ENCODE results near the gene TPPP2. TPM values are rescaled to one million over a fixed set of nuclear protein-coding genes. Genes with fewer than 3 reads are reported as not detected.

The TPPP2 gene
- total RNA-seq, 1 experiment from 2014 or later = not detected

DNA sequence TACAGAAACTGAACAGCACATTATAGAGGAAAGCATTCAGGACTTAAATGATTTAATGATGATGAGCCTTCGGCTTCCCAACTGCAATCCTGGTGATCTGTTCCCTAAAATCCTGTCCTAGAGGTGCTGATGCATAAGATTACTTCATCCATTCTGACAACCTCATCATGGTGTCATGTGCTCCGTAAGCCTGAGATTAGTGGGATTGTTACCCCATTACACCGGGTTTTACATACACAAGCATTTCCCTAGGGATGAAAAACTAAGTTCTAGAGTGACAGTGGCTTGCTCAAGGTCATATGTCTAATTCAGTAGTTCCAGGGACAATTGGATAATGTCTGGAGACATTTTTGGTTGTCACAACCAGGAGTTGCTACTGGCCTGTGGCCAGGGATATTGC, 7.1 kb downstream of the TPPP2 start:
- H3K27ac ChIP-seq (ENCODE audit: low read depth, low read length, poor library complexity, severe bottlenecking) = no peak overlapping the region
- intact Hi-C loops (cut with micrococcal nuclease; ENCODE audit: unreplicated experiment) = loop anchor here (10.0 kb wide), 1 partner anchor 342 kb away; no protein-coding TSS in a partner anchor
- H3K4me3 ChIP-seq (ENCODE audit: low read depth, low read length, poor library complexity, severe bottlenecking) = no peak overlapping the region
- no TSS peak for BruUV-seq (replicated peaks)
- TF ChIP-seq EZH2 (IDR thresholded peaks at IDR 0.05; ENCODE audit: borderline replicate concordance, low read depth, low read length, poor library complexity, severe bottlenecking) = no peak
- TF ChIP-seq, protein P1, sequence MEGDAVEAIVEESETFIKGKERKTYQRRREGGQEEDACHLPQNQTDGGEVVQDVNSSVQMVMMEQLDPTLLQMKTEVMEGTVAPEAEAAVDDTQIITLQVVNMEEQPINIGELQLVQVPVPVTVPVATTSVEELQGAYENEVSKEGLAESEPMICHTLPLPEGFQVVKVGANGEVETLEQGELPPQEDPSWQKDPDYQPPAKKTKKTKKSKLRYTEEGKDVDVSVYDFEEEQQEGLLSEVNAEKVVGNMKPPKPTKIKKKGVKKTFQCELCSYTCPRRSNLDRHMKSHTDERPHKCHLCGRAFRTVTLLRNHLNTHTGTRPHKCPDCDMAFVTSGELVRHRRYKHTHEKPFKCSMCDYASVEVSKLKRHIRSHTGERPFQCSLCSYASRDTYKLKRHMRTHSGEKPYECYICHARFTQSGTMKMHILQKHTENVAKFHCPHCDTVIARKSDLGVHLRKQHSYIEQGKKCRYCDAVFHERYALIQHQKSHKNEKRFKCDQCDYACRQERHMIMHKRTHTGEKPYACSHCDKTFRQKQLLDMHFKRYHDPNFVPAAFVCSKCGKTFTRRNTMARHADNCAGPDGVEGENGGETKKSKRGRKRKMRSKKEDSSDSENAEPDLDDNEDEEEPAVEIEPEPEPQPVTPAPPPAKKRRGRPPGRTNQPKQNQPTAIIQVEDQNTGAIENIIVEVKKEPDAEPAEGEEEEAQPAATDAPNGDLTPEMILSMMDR (conservative IDR thresholded peaks at IDR 0.05; ENCODE audit: low read depth, low read length) = no peak
- no peaks in the 10 kb centered on the region for H3K27me3 ChIP-seq (replicated peaks; ENCODE audit: insufficient read depth, low read depth, low read length, poor library complexity)
- no peaks in the 10 kb centered on the region for H3K9me3 ChIP-seq (ENCODE audit: low read depth, low read length, poor library complexity, severe bottlenecking)
- ChIA-PET POLR2A (ENCODE audit: low non-redundant PET) (no interaction called here), CTCF (interaction anchor here (1.0 kb wide), 1 partner anchor 23 kb away, joined by 3 read pairs; no protein-coding TSS in a partner anchor)
- H3K36me3 ChIP-seq (ENCODE audit: insufficient read depth, low read length, poor library complexity, severe bottlenecking) = no peaks in the 10 kb centered on the region
- no peaks in the 10 kb centered on the region for H3K4me1 ChIP-seq (ENCODE audit: insufficient read depth, low read length, poor library complexity, severe bottlenecking)
- DNase-seq (ENCODE audit: low spot score) = no peak

DNA sequence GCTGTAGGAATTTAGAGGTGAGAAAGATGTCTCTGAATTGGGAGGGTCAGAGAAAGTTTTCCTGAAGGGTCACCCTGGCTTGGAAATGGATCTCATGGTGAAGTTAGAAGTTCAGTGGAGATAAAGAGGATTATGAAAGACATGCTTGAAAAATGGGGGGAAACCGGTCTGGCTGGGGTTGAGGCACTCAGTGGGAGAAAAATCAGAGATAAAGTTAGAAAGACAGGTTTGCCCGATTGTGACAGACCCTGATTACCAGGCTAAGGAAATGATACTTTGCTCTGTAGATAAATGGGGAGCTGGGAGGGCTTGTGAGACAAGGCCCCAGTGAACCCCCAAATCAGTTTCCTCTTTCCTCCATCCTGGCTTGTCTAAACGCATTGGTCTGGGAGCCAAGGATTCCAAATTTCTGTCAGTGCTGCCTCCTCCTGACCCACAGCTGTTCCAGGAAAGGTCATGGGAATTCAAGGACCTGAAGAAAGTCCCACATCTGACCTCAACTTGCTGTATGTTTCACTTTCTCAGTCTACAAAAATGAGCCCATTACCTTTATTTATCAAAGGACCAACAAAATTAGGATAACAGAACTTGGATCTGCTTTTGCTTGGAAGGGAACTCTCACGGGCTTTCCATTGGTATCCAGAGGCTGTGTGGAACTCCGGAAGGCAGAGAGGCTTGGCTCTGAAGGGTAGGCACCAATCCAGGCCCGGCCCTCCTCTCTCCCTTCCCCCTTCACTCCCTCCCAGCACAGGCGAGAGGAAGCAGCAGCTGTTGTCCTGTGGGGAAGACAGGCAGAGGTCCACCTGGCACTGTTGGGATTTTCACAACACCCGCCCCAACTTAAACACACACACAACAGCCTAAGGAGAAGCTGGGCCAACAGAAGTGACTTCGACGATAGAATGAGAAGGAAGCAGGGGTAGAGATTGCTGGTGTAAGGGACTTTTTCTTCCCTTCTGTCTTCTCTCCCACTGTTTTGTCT, 8.7 kb downstream of the TPPP2 start:
- no peak for DNase-seq (ENCODE audit: low spot score)
- Histone ChIP-seq H3K27me3 (replicated peaks; ENCODE audit: insufficient read depth, low read depth, low read length, poor library complexity) (no peaks in the 10 kb centered on the region), H3K36me3 (ENCODE audit: insufficient read depth, low read length, poor library complexity, severe bottlenecking) (no peaks in the 10 kb centered on the region), H3K27ac (ENCODE audit: low read depth, low read length, poor library complexity, severe bottlenecking) (no peak overlapping the region), H3K4me3 (ENCODE audit: low read depth, low read length, poor library complexity, severe bottlenecking) (no peak overlapping the region), H3K9me3 (ENCODE audit: low read depth, low read length, poor library complexity, severe bottlenecking) (no peaks in the 10 kb centered on the region), H3K4me1 (ENCODE audit: insufficient read depth, low read length, poor library complexity, severe bottlenecking) (no peaks in the 10 kb centered on the region)
- ChIA-PET POLR2A (ENCODE audit: low non-redundant PET) (no interaction called here), CTCF (no interaction called here)
- intact Hi-C loops (cut with micrococcal nuclease; ENCODE audit: unreplicated experiment) = loop anchor here (10.0 kb wide), 1 partner anchor 344 kb away; no protein-coding TSS in a partner anchor
- no peak for TF ChIP-seq EZH2 (IDR thresholded peaks at IDR 0.05; ENCODE audit: borderline replicate concordance, low read depth, low read length, poor library complexity, severe bottlenecking)
- TF ChIP-seq, protein P1 (conservative IDR thresholded peaks at IDR 0.05; ENCODE audit: low read depth, low read length) = no peak
- BruUV-seq (replicated peaks) = no TSS peak

DNA sequence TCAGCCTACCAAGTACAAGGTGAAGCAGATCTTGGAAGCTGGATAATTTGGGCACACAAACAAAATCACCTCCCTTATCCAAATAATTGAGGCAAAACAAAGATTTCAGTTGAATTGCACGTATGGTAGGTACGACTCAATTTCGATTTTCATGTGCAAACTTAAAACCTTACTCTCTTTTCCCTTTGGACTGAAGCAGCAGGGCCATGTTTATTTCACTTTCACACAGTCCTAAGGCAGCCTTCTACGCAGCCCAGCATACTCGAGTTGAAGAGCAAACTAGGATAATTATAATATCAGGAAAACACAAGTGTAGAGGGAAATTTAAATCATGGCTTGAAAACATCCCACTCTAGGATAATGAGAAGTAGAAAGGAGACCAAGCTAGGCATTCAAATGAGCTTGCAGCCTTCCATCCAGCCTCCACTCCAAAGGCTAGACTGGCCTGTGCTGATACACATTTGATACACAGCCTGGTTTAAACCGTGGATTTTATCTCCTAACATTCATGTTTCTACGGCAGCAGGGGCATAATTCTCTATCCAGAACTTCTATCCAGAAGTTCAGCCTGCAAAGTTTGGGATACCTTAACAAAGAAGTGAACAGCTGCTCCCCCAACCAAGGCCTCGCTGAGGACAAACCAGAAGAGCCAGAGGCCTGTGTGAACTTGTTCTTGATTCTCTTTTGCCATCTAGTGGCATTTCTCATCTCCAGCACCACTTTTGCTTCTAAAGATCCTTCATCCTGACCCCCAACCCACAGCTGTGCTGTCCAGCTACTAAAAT, 9.8 kb downstream of the TPPP2 start:
- DNase-seq (ENCODE audit: low spot score) = peak; percentile 68
- Histone ChIP-seq H3K9me3 (ENCODE audit: low read depth, low read length, poor library complexity, severe bottlenecking) (no peaks in the 10 kb centered on the region), H3K4me1 (ENCODE audit: insufficient read depth, low read length, poor library complexity, severe bottlenecking) (no peaks in the 10 kb centered on the region), H3K4me3 (ENCODE audit: low read depth, low read length, poor library complexity, severe bottlenecking) (no peak overlapping the region), H3K36me3 (ENCODE audit: insufficient read depth, low read length, poor library complexity, severe bottlenecking) (no peaks in the 10 kb centered on the region), H3K27ac (ENCODE audit: low read depth, low read length, poor library complexity, severe bottlenecking) (no peak overlapping the region), H3K27me3 (replicated peaks; ENCODE audit: insufficient read depth, low read depth, low read length, poor library complexity) (no peaks in the 10 kb centered on the region)
- CTCF ChIA-PET = interaction anchor here (0.6 to 2.0 kb wide), 5 partner anchors 25 to 281 kb away, joined by 3 to 44 read pairs (median 3); no protein-coding TSS in a partner anchor
- BruUV-seq (replicated peaks) = no TSS peak
- POLR2A ChIA-PET (ENCODE audit: low non-redundant PET) = no interaction called here
- intact Hi-C loops (cut with micrococcal nuclease; ENCODE audit: unreplicated experiment) = loop anchor here (1.0 to 10.0 kb wide), 2 partner anchors 25 to 345 kb away; no protein-coding TSS in a partner anchor
- TF ChIP-seq EZH2 (IDR thresholded peaks at IDR 0.05; ENCODE audit: borderline replicate concordance, low read depth, low read length, poor library complexity, severe bottlenecking) = no peak
- TF ChIP-seq, protein P1 (conservative IDR thresholded peaks at IDR 0.05; ENCODE audit: low read depth, low read length) = peak; percentile 66
